Measurements from ENCODE around the gene ZNF723. TPM values are rescaled to one million over a fixed set of nuclear protein-coding genes. Genes with fewer than 3 reads are reported as not detected.

The ZNF723 gene
- total RNA-seq, 4 donors from 2014 or later, result not detected

DNA sequence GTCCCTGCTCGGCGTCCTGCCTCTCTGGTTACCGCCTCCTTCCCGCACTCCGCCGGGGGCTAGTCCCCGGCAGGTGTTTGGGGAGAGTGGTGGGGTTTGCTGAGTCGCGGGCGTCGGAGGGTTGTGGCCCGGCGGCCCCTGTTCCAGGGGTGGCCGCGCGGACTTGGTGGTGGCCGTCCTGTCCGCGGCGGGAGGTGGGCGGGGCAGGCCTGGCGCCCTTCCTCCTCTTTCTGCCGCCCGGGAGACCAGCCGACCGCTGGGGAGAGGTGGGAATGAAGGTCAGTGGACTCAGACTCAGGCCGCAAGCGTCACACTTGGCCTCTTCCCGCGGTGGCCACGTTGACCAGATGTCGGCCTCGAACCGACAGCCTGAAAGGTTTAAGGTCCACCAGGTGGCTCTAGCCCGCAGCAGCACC lies 61.8 kb downstream of the ZNF723 start:
- no peak for DNase-seq (ENCODE audit: low spot score in 2 of 2)
- H3K27me3 ChIP-seq, result no peaks in the 10 kb centered on the region
- WGBS, 2 donors, result 86 to 92% methylated on average over 22 to 35 of the region's 35 CpGs
- no peak overlapping the region for H3K27ac ChIP-seq
- H3K4me3 ChIP-seq, result no peak overlapping the region
- H3K36me3 ChIP-seq, result no peaks in the 10 kb centered on the region
- peaks cover 0 to 31% (median 0%) of the 10 kb centered on the region in 4 donors for H3K9me3 ChIP-seq
- TF ChIP-seq, protein P1, sequence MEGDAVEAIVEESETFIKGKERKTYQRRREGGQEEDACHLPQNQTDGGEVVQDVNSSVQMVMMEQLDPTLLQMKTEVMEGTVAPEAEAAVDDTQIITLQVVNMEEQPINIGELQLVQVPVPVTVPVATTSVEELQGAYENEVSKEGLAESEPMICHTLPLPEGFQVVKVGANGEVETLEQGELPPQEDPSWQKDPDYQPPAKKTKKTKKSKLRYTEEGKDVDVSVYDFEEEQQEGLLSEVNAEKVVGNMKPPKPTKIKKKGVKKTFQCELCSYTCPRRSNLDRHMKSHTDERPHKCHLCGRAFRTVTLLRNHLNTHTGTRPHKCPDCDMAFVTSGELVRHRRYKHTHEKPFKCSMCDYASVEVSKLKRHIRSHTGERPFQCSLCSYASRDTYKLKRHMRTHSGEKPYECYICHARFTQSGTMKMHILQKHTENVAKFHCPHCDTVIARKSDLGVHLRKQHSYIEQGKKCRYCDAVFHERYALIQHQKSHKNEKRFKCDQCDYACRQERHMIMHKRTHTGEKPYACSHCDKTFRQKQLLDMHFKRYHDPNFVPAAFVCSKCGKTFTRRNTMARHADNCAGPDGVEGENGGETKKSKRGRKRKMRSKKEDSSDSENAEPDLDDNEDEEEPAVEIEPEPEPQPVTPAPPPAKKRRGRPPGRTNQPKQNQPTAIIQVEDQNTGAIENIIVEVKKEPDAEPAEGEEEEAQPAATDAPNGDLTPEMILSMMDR (IDR thresholded peaks at IDR 0.05), result no peak
- TF ChIP-seq EP300 (IDR thresholded peaks at IDR 0.05) (no peak), POLR2A (IDR thresholded peaks at IDR 0.05) (no peak)
- no peaks in the 10 kb centered on the region for H3K4me1 ChIP-seq

DNA sequence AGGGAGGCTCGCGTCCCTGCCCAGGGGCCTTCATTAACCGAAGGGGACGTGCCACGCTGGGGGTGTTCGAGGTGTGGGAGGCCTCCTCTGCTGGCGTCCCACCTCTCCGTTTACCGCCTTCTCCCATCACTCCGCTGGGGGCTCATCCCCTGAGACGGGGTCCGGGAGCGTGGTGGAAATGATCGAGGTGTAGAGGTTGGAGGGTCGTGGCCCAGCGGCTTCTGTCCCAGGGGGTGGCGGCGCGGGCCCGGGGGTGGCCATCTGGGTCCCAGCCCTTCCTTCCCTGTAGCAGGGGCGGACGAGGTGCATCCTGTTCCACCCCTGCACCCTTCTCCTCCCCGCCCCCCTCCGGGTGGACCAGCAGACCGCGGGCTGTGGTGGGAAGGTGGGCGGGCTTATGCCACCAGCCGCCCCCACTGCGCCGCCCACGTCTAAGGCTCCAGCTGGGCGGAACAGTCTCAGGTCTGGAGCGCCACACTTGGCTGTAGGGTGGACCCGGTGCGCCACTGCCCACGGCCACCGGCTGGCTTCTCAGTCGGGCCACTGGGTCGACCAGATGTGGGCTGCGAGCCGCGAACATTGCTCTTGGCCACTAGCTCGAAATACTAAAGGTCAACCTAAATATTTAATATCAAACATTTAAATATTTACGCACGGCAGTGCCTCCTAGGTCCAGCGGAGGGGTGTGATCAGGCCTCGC lies 69.5 kb downstream of the ZNF723 start:
- Histone ChIP-seq H3K4me1 (no peaks in the 10 kb centered on the region), H3K27me3 (no peaks in the 10 kb centered on the region), H3K27ac (no peak overlapping the region), H3K9me3 (peaks cover 0 to 55% (median 2%) of the 10 kb centered on the region in 4 donors), H3K36me3 (no peaks in the 10 kb centered on the region), H3K4me3 (no peak overlapping the region)
- 93 to 96% methylated on average over 43 to 47 of the region's 47 CpGs for WGBS, 2 donors
- TF ChIP-seq, protein P1 (IDR thresholded peaks at IDR 0.05), result no peak
- TF ChIP-seq POLR2A (IDR thresholded peaks at IDR 0.05) (no peak), EP300 (IDR thresholded peaks at IDR 0.05) (no peak)
- no peak for DNase-seq (ENCODE audit: low spot score in 2 of 2)

Small RNA genes lying within 50 kb of the gene (small RNA-seq; reads per million reads assigned to genes)
- gene VN1R88P, result not detected

Other genes starting within 250 kb of the ZNF723 start
- under 1 TPM; under 0.01 to 0.78 (median 0.32) TPM for gene ZNF492, start 198.0 kb upstream of the ZNF723 start, total RNA-seq
- gene ZNF99, start 48.1 kb upstream of the ZNF723 start, total RNA-seq, result under 1 TPM; 0.30 to 0.87 (median 0.61) TPM
- gene ZNF728, start 170.9 kb downstream of the ZNF723 start, total RNA-seq, result 1 to 10 TPM in 2 of 4 donors, under 1 TPM in 2; 0.59 to 4.4 (median 1.1) TPM